WTC11 (cell line): ENCODE data around the gene KCNA5. TPM values are rescaled to one million over a fixed set of nuclear protein-coding genes. Genes with fewer than 3 reads are reported as not detected.

Source experiments
- ATAC-seq: fragments of 200-7000 bp; cut with Tn5 transposase; 2 replicates; pipeline ENCODE4 v1.10.0; 2021; ENCODE audit warnings: mild to moderate bottlenecking, moderate library complexity
- CTCF ChIA-PET: fragments of 300-600 bp; sonication (Branson Sonifier 250); formaldehyde crosslinking; loops from one replicate; lab custom pipeline; 2021; ENCODE audit warnings: antibody characterized with exemption; lab: Charles Lee
- POLR2A ChIA-PET: fragments of 350-600 bp; sonication (Branson Sonifier 250); formaldehyde crosslinking; loops from one replicate; lab custom pipeline; 2021; ENCODE audit warnings: antibody characterized with exemption; lab: Charles Lee
- DNase-seq: peaks from one replicate; pipeline ENCODE4 v3.0.0; 2021; ENCODE audit warnings: low spot score
- H3K27ac Mint-ChIP-seq: 2 replicates; pipeline ENCODE4 v1.8.0; 2021; ENCODE audit warnings: mixed read lengths
- H3K27me3 Mint-ChIP-seq: 2 replicates; pipeline ENCODE4 v1.8.0; 2021; ENCODE audit warnings: low read depth, mild to moderate bottlenecking, moderate library complexity, mixed read lengths
- H3K36me3 Mint-ChIP-seq: 2 replicates; pipeline ENCODE4 v1.8.0; 2021; ENCODE audit warnings: mixed read lengths
- H3K4me1 Mint-ChIP-seq: 2 replicates; pipeline ENCODE4 v1.8.0; 2022; ENCODE audit warnings: mixed read lengths
- H3K4me3 Mint-ChIP-seq: 2 replicates; pipeline ENCODE4 v1.8.0; 2021; ENCODE audit warnings: mild to moderate bottlenecking, moderate library complexity, mixed read lengths
- H3K9me3 Mint-ChIP-seq: 2 replicates; pipeline ENCODE4 v1.8.0; 2021; ENCODE audit warnings: mixed read lengths
- CTCF ChIP-seq: fragments of 200-600 bp; IDR thresholded peaks from 2 replicates; pipeline ENCODE4 v1.8.0; 2022; ENCODE audit warnings: antibody characterized with exemption
- ELF4 ChIP-seq: sonication (generic); formaldehyde crosslinking; IDR thresholded peaks from 2 replicates; pipeline ENCODE4 v1.8.1; 2022; ENCODE audit warnings: low read depth, mild to moderate bottlenecking, moderate library complexity, missing genetic modification reagents
- EMX1 ChIP-seq: fragments of 250-450 bp; sonication (Bioruptor Pico); IDR thresholded peaks from 2 replicates; pipeline ENCODE4 v1.8.0; 2021; ENCODE audit warnings: mild to moderate bottlenecking
- ETV6 ChIP-seq: sonication (generic); formaldehyde crosslinking; IDR thresholded peaks from 2 replicates; pipeline ENCODE4 v1.8.1; 2022; ENCODE audit warnings: mild to moderate bottlenecking, missing genetic modification reagents
- GRHL2 ChIP-seq: fragments of 250-450 bp; sonication (Bioruptor Pico); IDR thresholded peaks from 2 replicates; pipeline ENCODE4 v1.8.0; 2022; ENCODE audit warnings: mild to moderate bottlenecking, moderate library complexity; ENCODE audit not compliant: insufficient replicate concordance, severe bottlenecking
- GTF2I ChIP-seq: fragments of 250-450 bp; sonication (Bioruptor Pico); conservative IDR thresholded peaks from 2 replicates; pipeline ENCODE4 v1.4.0; 2021; ENCODE audit warnings: mild to moderate bottlenecking
- IRF2 ChIP-seq: sonication (generic); formaldehyde crosslinking; IDR thresholded peaks from 2 replicates; pipeline ENCODE4 v1.8.0; 2022; ENCODE audit warnings: low read depth, missing genetic modification reagents, borderline replicate concordance
- NR3C1 ChIP-seq: sonication (generic); formaldehyde crosslinking; conservative IDR thresholded peaks from 2 replicates; pipeline ENCODE4 v1.8.1; 2023; ENCODE audit warnings: low read depth, mild to moderate bottlenecking, missing genetic modification reagents
- PREB ChIP-seq: sonication (generic); formaldehyde crosslinking; IDR thresholded peaks from 2 replicates; pipeline ENCODE4 v1.8.1; 2022; ENCODE audit warnings: mild to moderate bottlenecking, missing genetic modification reagents, moderate library complexity, borderline replicate concordance
- TCF7 ChIP-seq: sonication (generic); formaldehyde crosslinking; IDR thresholded peaks from 2 replicates; pipeline ENCODE4 v1.8.0; 2022; ENCODE audit warnings: mild to moderate bottlenecking, low read depth, missing genetic modification reagents, moderate library complexity
- TP53 ChIP-seq: sonication (generic); formaldehyde crosslinking; IDR thresholded peaks from 2 replicates; pipeline ENCODE4 v1.8.1; 2023; ENCODE audit warnings: mild to moderate bottlenecking, missing genetic modification reagents
- ZNF138 ChIP-seq: sonication (generic); formaldehyde crosslinking; conservative IDR thresholded peaks from 2 replicates; pipeline ENCODE4 v1.8.1; 2022; ENCODE audit warnings: mild to moderate bottlenecking, moderate library complexity, missing genetic modification reagents
- ZNF219 ChIP-seq: sonication (generic); formaldehyde crosslinking; IDR thresholded peaks from 2 replicates; pipeline ENCODE4 v1.8.0; 2023; ENCODE audit warnings: missing genetic modification reagents, mild to moderate bottlenecking, borderline replicate concordance
- ZNF512 ChIP-seq: sonication (generic); formaldehyde crosslinking; IDR thresholded peaks from 2 replicates; pipeline ENCODE4 v1.8.1; 2022; ENCODE audit warnings: missing genetic modification reagents, borderline replicate concordance
- ZNF532 ChIP-seq: fragments of 250-450 bp; sonication (Bioruptor Pico); IDR thresholded peaks from 2 replicates; pipeline ENCODE4 v1.9.0; 2021; ENCODE audit warnings: mild to moderate bottlenecking, borderline replicate concordance
- total RNA-seq: library from RNA; stranded (reverse); gene quantifications from 3 replicates; pipeline ENCODE4 v1.2.3, GENCODE V29; 2021
- TF ChIP-seq, protein P1 (sequence below): sonication (generic); formaldehyde crosslinking; IDR thresholded peaks from 2 replicates; pipeline ENCODE4 v1.8.1; 2023; ENCODE audit warnings: mild to moderate bottlenecking, missing genetic modification reagents, borderline replicate concordance
- TF ChIP-seq, protein P2 (sequence below): sonication (generic); formaldehyde crosslinking; IDR thresholded peaks from 2 replicates; pipeline ENCODE4 v1.8.0; 2022; ENCODE audit warnings: mild to moderate bottlenecking, missing genetic modification reagents

KCNA5 gene
- total RNA-seq, 1 experiment from 2014 or later, result 0.22 TPM

DNA sequence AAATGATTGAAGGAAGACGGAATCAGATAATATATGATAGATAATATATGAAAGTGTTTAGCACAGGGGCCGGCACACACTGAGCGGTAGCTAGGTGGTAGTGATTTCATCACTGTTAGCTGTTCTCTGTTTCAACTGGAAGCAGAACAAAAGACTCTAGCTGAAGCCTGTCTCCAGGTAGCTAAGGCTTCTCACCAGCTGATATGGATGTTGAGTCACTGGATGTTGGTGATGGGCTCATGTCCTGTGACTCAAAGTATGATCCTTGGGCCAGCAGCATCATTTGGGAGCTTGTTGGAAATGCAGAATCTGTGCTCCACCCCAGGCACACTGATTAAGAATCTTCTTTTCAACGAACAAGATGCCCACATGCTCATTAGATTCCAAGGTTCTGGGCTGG, 21.7 kb upstream of the KCNA5 start (continued):
- TF ChIP-seq EMX1 (CRISPR knock-in tag), result no peak
- no peak for TF ChIP-seq PREB (CRISPR knock-in tag)
- TF ChIP-seq GTF2I, result no peak
- no peak for TF ChIP-seq ZNF512 (CRISPR knock-in tag)
- TF ChIP-seq ELF4, result no peak
- TF ChIP-seq, protein P1, sequence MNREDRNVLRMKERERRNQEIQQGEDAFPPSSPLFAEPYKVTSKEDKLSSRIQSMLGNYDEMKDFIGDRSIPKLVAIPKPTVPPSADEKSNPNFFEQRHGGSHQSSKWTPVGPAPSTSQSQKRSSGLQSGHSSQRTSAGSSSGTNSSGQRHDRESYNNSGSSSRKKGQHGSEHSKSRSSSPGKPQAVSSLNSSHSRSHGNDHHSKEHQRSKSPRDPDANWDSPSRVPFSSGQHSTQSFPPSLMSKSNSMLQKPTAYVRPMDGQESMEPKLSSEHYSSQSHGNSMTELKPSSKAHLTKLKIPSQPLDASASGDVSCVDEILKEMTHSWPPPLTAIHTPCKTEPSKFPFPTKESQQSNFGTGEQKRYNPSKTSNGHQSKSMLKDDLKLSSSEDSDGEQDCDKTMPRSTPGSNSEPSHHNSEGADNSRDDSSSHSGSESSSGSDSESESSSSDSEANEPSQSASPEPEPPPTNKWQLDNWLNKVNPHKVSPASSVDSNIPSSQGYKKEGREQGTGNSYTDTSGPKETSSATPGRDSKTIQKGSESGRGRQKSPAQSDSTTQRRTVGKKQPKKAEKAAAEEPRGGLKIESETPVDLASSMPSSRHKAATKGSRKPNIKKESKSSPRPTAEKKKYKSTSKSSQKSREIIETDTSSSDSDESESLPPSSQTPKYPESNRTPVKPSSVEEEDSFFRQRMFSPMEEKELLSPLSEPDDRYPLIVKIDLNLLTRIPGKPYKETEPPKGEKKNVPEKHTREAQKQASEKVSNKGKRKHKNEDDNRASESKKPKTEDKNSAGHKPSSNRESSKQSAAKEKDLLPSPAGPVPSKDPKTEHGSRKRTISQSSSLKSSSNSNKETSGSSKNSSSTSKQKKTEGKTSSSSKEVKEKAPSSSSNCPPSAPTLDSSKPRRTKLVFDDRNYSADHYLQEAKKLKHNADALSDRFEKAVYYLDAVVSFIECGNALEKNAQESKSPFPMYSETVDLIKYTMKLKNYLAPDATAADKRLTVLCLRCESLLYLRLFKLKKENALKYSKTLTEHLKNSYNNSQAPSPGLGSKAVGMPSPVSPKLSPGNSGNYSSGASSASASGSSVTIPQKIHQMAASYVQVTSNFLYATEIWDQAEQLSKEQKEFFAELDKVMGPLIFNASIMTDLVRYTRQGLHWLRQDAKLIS (CRISPR knock-in tag), result no peak

GRCh38 chr12:5022465-5023061, 21.1 kb upstream of the KCNA5 start:
- Mint-ChIP-seq H3K27me3 (peaks cover 4% of the 10 kb centered on the region), H3K4me1 (peaks cover 26% of the 10 kb centered on the region), H3K27ac (no peak overlapping the region), H3K4me3 (no peak overlapping the region), H3K36me3 (no peaks in the 10 kb centered on the region), H3K9me3 (no peaks in the 10 kb centered on the region)
- DNase-seq, result peak; percentile 67
- ATAC-seq, result peak; percentile 89
- CTCF ChIA-PET, result interaction anchor here (0.7 to 2.7 kb wide), 18 partner anchors 9 to 410 kb away, joined by 3 to 15 read pairs (median 4); partner anchors contain the start of gene KCNA1
- POLR2A ChIA-PET, result no interaction called here
- no peak for TF ChIP-seq NR3C1 (CRISPR knock-in tag)
- TF ChIP-seq ZNF138 (CRISPR knock-in tag), result no peak
- TF ChIP-seq CTCF, result peak; percentile 85
- no peak for TF ChIP-seq ZNF219 (CRISPR knock-in tag)
- no peak for TF ChIP-seq IRF2 (CRISPR knock-in tag)
- TF ChIP-seq, protein P2, sequence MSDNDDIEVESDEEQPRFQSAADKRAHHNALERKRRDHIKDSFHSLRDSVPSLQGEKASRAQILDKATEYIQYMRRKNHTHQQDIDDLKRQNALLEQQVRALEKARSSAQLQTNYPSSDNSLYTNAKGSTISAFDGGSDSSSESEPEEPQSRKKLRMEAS (CRISPR knock-in tag), result no peak
- TF ChIP-seq ETV6 (CRISPR knock-in tag), result no peak

GRCh38 chr12:5023842-5024241, 19.8 kb upstream of the KCNA5 start:
- ATAC-seq, result no peak
- H3K4me1 Mint-ChIP-seq, result peaks cover 31% of the 10 kb centered on the region
- ChIA-PET CTCF (interaction anchor here (1.1 kb wide), 1 partner anchor 61 kb away, joined by 3 read pairs; no protein-coding TSS in a partner anchor), POLR2A (no interaction called here)
- peaks cover 4% of the 10 kb centered on the region for H3K27me3 Mint-ChIP-seq
- no peaks in the 10 kb centered on the region for H3K36me3 Mint-ChIP-seq
- DNase-seq, result no peak
- H3K27ac Mint-ChIP-seq, result no peak overlapping the region
- no peaks in the 10 kb centered on the region for H3K9me3 Mint-ChIP-seq
- no peak overlapping the region for H3K4me3 Mint-ChIP-seq
- TF ChIP-seq TCF7 (CRISPR knock-in tag), result no peak
- TF ChIP-seq ZNF532 (CRISPR knock-in tag), result no peak
- no peak for TF ChIP-seq TP53 (CRISPR knock-in tag)
- TF ChIP-seq, protein P2 (CRISPR knock-in tag), result no peak
- TF ChIP-seq GRHL2, result no peak
- no peak for TF ChIP-seq IRF2 (CRISPR knock-in tag)
